Stimulated activated CD4-positive, alpha-beta T cell treated with anti-CD3 and anti-CD28 coated beads, Interleukin-15, amount 100 ng/mL, for 24 hours (primary cell): Measurements from ENCODE around the gene KRTAP10-7.
"Not testable (repeated sequence)": the region's sequence is repeated elsewhere in the genome, so short reads cannot be mapped to it uniquely, and the experiment has no call there.

Source experiments
- DNase-seq: peaks from one replicate; pipeline ENCODE4 v3.0.0-alpha.2; 2020

KRTAP10-7 gene

DNA sequence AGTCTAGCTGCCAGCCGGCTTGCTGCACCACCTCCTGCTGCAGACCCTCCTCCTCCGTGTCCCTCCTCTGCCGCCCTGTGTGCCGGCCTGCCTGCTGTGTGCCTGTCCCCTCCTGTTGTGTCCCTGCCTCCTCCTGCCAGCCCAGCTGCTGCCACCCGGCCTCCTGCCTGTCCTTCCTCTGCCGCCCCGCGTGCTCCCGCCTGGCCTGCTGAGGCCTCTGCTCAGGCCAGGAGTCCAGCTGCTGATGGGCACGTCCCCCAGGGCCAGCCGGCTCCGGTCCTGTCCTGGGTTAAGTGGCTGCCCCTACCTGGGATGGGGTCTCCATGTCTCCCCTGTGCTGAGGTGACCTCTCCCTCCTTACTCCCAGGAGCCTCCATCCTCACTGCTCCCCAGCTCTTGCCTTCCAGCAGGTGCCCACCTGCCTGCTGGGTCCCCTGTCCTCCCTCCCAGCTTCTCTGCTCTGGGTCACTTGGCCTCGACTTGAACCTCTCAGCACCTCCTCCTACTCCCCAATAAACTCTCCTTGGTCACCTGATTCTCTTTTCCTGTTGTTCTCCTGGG lies 12.4 kb downstream of the KRTAP10-7 start:
- no peak for DNase-seq

DNA sequence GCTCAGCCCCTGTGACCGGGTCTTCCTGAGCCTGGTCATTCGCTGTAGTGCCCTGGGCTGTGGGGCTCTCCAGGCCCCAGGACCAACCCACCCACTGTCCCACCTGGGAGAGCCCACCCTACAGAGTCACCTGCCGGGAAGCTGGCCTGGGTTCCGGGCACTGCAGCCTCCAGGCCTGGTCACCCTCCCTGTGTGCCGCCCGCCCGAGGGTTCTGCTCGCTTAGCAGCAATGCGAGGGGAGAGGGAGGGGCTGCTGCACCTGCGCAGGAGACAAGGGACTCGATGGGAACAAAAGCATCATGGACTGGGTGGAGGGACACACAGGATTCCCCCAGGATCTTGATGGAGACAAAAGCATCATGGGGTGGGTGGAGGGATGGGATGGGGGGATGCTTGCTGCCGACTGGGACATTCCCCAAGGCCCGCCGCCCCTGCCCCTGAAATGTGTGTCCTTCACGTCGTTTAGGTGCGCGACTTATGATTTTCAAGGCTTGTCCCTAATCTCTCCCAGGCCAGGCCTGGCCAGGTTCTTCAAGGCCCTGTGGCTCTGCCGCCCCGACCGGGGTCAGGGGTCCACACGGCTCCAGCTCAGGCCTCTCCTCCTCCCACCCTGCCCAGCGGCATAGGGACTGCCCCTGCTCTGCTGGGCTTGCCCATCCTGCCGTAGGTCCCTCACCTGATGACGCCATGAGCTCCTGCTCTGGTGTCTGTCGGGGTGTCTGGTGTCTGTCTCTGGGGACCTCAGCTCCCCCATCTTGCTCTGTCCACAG lies 13.2 kb downstream of the KRTAP10-7 start:
- no peak for DNase-seq

- no peak for DNase-seq
Measured at GRCh38 chr21:44614161-44614631, 13.8 kb downstream of the KRTAP10-7 start.

DNA sequence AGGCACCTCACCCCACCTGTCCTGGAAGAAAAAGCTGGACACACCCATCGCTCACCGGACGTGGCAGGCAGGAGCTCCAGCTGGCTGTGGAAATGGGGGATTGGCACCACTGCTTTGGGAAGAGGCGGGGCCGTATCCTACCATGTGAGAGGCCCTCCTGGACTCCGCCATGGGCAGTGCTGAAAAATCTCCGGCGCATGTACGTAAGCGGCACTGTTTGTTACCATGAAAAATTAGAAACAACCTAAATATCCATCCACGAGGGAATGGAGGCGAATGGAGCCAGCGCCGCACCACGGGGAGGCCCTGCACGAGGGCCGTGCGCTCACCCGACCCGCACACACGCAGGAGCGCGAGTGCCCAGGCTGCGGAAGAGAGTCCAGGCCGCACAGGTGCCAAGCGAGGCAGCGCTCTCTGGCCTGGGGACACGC lies 14.6 kb downstream of the KRTAP10-7 start:
- DNase-seq, result no peak

- no peak for DNase-seq
Measured at GRCh38 chr21:44615466-44615865, 15.1 kb downstream of the KRTAP10-7 start.

GRCh38 chr21:44615911-44616590 lies 15.7 kb downstream of the KRTAP10-7 start:
- DNase-seq, result no peak

DNA sequence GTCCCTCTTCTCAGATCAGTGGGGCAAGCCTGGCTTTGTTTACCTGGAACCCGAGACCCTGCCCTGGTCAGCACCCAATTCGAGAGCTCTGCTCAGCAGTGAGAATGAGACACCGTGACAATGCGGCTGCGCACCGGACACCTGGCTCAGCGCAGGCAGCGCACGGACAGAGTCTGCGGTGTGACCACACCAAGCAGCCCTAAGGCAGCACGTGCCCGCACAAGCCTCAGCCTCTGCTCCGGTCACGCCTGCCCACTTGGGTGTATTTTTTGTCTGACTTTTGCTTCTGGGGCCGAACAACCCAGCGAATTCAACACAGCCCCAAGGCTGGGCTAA lies 16.2 kb downstream of the KRTAP10-7 start:
- DNase-seq, result no peak

GRCh38 chr21:44617071-44617501 lies 16.7 kb downstream of the KRTAP10-7 start:
- DNase-seq, result no peak

DNA sequence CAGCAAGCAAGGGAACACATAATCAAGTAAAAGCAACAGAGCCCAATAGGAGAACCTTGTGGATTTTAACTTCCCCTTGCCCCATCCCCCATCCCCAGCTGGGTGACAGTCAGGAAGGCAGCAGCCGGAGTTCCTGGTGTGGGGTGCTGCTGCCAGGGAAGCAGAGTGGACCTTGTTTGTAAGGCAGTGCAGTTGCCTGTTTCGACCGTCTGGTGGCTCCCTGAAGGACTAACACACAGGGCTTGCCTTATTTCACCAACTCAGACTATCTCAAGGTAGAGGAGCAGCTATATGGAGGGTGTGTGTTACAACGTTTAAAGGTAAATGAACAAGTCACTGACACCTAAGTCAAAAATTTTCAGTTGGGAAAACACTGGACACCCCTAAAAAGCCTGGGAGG lies 18.1 kb downstream of the KRTAP10-7 start:
- DNase-seq, result peak; percentile 19

DNA sequence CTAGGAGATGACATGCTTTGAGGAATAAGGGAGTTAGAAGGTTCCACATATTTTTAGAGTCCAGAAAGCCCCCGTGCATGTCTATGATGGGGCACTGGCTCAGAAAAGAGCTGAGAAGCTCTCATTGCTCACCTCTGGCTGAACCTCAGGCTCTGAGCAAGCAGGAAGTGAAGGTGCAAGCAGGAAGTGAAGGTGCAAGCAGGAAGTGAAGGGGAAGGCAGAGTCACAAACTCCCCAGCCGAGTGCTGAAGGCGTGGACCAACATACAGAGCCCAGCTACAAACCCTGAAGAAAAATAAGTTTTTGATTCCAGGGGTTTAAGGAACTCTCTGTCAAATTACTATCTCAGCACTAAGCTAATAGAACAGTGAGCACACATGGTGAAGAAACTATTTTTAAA lies 18.5 kb downstream of the KRTAP10-7 start:
- DNase-seq, result peak; percentile 53

DNA sequence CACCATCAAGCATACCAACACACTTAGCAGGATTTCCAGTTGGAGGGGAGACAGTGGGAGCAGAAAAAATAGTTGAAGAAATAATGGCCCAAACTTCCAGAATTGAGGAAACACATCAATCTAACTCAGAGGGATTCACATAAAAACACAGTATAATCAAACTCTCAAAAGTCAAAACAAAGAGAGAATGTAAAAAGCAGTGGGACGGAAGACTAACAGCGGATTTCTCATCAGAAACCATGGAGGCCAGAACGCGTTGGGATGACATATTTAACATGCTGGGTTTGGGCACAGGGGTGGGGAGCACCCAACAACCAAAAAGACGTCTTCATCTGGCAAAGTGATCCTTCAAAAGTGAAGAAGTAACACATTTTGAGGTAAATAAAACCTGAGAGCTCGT lies 19.5 kb downstream of the KRTAP10-7 start:
- DNase-seq, result no peak

DNA sequence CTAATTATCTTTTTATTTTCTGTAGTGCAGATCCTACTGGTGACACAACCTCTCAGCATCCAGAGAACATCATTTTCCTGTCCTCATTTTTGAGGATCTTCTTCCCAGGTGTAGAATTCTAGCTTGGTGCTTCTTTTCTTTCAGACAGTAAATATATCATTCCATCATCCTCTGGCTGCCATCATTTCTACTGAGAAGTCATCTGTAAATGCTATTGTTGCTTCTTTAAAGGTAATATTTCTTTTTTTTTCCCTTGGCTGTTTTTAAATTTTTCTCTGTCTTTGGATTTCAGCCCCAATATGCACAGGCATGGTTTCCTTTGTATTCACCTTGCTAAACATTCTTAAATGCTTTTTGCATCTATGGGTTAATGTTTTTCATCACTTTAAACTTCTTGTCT lies 23.2 kb downstream of the KRTAP10-7 start:
- no peak for DNase-seq

- no peak for DNase-seq
Measured at GRCh38 chr21:44625756-44626155, 25.4 kb downstream of the KRTAP10-7 start.

DNA sequence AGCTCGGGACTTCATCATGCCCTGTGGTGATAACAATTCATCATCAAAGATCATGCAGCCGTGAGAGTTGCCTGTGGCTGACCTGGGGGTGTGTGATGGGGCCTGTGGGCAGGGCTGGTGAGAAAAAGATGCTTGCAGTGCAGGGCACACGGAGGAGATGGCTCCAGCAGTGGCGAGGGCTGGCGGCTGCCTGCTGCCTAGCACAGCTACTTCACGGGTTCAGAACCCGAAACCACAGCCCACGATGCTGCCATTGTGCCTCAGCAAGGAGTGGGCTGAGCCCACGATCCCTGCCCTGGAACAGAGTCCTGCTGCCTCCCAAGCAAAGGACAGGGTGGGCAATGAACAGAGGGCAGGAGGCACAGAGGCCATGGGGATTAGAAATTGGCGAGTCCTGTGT lies 25.9 kb downstream of the KRTAP10-7 start:
- DNase-seq, result no peak

DNA sequence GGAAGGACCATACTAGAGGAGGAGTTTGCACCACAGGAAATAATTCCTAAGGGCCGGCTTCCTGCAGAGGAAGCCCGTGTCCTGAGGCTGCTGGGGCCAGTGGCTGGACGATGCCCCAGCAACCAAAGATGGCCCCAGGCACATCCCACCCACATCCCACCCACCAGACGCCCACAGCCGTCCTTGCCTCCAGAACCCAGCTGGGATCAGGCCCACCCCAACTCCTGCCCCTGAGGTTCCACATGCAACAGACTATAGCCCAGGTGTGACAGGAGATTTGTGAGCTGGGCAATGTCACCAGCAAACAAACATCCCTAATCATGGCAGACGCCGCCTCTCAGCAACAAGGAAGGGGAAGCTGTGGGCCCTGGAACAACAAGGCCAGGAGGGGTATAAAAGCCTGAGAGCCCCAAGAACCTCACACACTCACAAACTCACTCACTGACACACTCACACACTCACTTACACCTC lies 26.3 kb downstream of the KRTAP10-7 start, which contains the start of gene KRTAP10-9:
TSS of gene KRTAP10-9 (plus strand) at position 421 of the 471 bp plus-strand sequence. CDS start 79 bp downstream, outside the sequence.
- DNase-seq, result no peak

DNA sequence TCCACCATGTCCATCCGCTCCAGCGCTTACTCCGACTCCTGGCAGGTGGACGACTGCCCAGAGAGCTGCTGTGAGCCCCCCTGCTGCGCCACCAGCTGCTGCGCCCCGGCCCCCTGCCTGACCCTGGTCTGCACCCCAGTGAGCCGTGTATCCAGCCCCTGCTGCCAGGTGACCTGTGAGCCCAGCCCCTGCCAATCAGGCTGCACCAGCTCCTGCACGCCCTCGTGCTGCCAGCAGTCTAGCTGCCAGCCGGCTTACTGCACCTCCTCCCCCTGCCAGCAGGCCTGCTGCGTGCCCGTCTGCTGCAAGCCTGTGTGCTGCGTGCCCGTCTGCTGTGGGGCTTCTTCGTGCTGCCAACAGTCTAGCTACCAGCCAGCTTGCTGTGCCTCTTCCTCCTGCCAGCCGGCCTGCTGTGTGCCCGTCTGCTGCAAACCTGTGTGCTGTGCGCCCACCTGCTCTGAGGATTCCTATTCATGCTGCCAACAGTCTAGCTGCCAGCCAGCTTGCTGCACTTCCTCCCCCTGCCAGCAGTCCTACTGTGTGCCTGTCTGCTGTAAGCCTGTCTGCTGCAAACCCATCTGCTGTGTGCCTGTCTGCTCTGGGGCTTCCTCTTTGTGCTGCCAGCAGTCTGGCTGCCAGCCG lies 26.9 kb downstream of the KRTAP10-7 start:
- DNase-seq, result not testable (repeated sequence)

GRCh38 chr21:44627831-44628233 lies 27.4 kb downstream of the KRTAP10-7 start:
- DNase-seq, result not testable (repeated sequence)

- DNase-seq, result no peak
Measured at GRCh38 chr21:44628707-44629391, 28.5 kb downstream of the KRTAP10-7 start.

GRCh38 chr21:44630440-44630839 lies 30.0 kb downstream of the KRTAP10-7 start:
- no peak for DNase-seq

DNA sequence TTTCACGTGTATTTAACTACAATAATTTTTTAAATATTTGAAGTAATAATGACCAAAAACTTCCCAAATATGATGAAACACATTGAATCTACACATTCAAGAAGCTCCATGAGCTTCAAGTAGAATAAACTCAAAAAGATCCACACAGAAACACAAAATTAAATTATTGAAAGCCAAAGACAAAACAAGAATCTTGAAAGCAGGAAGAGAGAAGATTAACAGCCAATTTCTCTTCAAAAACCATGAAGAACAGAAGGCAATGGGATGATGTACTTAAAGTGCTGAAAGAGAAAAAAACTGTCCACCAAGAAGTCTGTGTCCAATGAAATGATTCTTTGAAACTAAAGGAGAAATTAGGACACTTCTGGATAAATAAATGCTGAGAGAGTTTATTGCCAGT lies 31.7 kb downstream of the KRTAP10-7 start:
- DNase-seq, result no peak

GRCh38 chr21:44636209-44637017 lies 36.0 kb downstream of the KRTAP10-7 start:
- no peak for DNase-seq
